HG03378 (cell line): ENCODE measurements around the gene SPPL3.

Experiments
- ATAC-seq: cut with Tn5 transposase; IDR thresholded peaks from one replicate; pipeline ENCODE4 v1.9.1; 2021; ENCODE audit warnings: mild to moderate bottlenecking, moderate library complexity; ENCODE audit not compliant: unreplicated experiment

SPPL3 gene

DNA sequence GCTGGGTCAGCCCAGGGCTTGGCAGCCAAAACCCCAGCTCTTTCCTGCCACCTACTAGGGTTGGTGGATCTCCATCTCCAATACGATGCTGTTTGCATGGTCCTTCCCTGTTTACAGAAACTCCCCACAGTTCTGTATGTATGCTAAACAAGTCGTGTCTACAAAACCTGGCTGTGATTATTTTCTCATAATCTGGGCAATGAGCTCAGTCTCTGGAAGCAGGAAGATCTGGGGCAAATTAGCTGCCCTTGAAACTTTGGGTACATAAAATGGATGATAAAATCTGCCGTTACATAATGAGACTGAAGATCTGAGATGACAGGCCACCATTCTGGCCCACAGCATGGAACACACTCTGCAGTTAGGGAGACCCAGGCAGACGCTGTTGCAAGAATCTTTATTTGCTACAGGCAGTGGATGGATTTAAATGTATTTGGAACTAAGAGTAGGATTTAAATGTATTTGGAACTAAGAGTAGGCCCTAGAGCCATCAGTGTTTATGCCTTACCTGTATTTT is 146.9 kb downstream of the SPPL3 start:
- no peak for ATAC-seq

GRCh38 chr12:120755269-120755668 is 148.9 kb downstream of the SPPL3 start:
- no peak for ATAC-seq

- no peak for ATAC-seq
Observed at GRCh38 chr12:120754792-120755191, 149.4 kb downstream of the SPPL3 start.

- no peak for ATAC-seq
Observed at GRCh38 chr12:120751389-120751788, 152.8 kb downstream of the SPPL3 start.

- ATAC-seq, result no peak
Observed at GRCh38 chr12:120750806-120751205, 153.4 kb downstream of the SPPL3 start.

DNA sequence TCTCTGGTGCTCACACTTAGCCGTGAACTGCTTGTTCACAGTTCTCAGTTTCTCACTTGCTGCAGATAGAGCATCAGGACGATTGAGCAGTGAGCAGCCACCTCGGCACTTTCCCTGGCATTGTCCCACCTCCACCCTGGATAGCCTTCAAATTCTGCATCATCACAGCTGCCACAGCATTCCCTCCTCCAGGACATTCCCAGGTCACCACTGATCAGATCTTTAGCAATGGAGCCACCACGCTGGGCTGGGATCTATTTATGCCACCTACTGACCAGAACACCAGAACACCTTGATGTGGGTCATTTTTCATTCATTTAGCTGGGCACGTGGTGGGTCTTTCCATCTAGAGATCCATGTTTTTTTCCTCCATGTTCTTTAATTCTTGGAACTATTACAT is 154.9 kb downstream of the SPPL3 start:
- no peak for ATAC-seq

DNA sequence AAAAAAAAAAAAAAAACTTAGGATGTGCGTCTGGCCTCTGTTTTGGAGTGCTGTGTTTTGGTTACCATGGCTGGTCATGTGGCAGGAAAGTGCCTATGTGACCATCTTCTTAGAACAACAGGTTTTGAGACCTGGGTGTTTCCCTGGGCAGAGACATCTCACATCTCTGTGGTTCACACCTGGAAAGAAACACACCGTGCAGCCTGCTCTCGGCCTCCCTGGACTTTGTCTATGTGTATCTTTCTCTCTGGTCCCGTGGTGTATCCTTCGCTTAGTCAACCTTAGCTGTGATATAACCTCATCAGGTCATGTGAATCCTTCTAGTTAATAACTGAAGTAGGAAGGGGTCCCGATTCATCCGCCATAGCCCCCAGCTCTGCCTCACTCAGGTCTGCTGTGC is 155.9 kb downstream of the SPPL3 start:
- ATAC-seq, result no peak

DNA sequence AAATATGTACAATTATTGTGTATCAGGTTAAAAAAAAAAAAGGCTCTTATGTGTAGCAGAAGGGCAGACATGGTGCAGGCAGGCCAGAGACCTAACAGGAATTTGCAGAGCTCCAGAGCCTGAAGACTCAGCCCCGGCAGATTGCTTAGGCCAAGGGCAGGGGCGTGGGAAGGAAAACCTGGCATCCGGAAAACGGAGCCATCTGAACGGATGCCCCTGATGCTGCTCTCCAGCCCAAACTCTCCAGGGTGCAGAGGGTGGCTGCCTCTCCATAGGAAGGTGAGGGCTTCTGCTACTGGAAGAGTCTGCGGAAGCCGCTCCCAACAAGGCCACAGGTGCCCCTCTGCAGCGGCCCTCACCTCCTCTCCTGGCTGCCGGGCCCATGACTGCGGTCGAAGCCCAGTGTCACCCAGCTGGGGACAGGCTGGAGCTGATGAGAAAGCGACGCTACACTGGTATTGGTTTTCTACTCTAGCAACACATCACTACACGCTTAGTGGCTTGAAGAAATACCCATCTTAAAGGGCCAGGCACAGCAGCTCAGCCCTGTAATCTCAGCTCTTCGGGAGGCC is 159.2 kb downstream of the SPPL3 start:
- ATAC-seq, result no peak

DNA sequence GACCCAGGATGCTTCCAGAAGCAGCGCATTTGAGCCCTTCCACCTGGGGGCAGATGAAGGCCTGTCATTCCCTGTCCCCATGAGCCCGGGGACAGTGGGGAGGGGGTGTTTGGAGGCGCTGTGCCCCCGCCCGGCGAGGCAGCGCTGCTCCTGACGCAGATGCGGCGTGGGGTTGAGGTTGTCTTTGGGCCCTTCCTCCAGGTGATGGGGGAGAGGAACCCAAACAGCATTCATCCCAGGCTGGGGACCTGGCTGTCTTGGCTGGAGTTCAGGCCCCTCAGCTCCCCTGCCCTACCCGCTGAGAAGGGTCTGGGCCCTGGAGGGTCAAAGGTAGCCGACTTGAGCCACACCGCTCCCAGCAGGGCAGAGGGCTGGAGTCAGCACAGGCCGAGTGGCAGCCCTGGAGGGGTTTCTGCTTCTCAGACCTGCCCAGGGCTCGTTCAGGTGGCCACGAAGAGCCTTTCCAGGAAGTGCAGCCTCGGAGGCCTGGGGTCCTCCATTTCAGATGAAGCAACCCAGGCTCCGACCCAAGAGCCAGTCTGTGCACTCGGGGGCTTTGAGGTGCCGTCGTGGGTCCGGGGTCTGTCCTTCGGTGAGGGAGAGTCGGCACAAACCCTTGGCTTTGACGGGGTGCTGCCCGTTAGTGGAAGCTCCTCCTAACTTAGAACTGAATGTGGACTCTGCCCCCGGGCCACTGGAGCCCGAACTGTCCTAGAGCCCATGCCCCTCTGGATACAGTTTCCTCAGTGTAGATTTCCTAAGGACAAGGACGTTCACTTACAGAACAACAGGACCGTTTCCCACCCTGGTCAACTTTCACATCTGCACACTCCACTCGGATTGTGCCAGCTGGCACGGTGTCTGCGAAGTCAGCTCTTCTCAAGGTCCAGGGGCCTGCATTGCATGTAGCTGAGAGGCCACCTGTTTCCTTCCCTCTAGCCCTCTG is 162.4 kb downstream of the SPPL3 start:
- no peak for ATAC-seq

DNA sequence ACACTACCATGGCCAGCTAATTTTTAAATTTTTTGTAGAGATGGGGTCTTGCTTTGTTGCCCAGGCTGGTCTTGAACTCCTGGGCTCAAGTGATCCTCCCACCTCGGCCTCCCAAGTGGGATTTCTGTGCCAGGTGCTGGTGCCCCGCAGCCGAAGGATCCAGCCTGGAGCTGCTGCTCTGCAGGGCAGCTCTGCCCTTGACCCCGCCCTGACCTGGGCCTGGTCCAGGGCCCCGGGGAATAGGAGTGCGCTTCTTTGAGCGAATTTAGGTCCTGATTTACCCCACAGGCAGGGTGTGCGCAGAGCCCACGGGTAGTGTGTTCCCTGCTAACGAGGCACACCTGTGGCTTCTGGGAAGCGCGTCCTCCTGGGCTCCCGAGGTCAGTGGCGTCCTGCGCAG is 163.3 kb downstream of the SPPL3 start:
- ATAC-seq, result no peak

- no peak for ATAC-seq
Observed at GRCh38 chr12:120739821-120740613, 164.1 kb downstream of the SPPL3 start.

GRCh38 chr12:120739031-120739762 is 165.0 kb downstream of the SPPL3 start:
- no peak for ATAC-seq

- ATAC-seq, result no peak
Observed at GRCh38 chr12:120738252-120739030, 165.7 kb downstream of the SPPL3 start.

GRCh38 chr12:120737557-120738251 is 166.5 kb downstream of the SPPL3 start:
- no peak for ATAC-seq

DNA sequence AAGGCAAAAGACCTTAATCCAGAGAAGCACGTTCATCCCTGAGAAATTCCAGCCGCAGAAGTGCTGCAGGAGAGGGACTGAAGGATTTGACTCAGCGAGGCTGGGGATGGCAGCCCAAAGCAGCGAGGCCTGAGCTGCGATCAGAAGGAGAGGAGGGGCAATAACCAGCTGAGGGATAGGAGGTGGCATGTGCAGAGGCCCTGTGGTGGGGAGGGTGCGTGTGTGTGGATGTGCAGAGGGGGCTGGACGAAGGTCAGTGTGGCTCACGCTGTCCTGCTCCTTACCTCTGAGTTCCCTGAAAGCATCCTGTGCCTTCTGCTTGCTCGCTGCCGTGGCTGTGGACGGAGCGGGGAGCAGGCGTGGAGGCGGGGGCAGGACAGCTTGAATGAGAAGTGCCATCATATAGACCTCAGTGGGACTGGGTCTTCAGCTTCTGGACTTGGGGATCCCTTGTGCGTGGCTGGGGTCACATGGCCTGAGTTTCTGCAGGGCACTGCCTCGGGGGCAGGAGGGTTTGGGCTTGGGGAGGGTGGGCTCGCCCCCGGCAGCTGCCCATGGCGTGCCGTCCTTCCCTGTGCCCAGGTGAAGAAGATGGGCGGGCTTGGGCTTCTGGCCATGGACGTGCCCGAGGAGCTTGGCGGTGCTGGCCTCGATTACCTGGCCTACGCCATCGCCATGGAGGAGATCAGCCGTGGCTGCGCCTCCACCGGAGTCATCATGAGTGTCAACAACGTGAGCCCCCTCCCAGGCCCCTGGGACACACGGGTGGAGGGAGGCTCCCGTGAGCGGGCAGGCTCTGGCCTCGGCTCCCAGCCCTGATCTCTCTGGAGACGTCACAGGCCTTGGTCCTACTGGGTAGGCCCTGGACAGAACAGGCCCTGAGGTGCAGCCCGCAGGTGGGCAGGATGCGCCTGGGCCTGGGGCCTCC is 167.5 kb downstream of the SPPL3 start:
- no peak for ATAC-seq

GRCh38 chr12:120735181-120735580 is 169.0 kb downstream of the SPPL3 start:
- ATAC-seq, result no peak

DNA sequence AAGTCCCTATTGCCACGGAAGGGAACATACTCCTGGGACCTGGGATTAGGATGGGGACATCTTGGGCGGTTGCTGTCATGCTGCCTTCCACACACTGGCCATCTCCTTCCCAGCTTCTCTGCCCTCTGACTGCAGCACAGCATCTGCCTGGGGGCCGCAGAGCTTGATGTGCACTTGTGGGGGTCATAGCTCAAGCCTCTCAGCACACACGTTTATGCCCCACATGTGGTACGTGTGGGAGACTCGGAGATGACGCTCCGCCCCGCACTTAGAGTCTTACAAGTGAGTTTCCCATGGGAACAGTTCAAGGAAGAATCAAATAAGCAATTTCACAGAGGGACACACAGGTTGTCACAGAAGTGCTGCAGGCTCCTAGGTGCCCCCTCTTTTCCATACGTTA is 169.9 kb downstream of the SPPL3 start:
- no peak for ATAC-seq

GRCh38 chr12:120733574-120733973 is 170.6 kb downstream of the SPPL3 start:
- no peak for ATAC-seq
